ENCODE measurements around the gene MORN4. TPM values are rescaled to one million over a fixed set of nuclear protein-coding genes. Genes with fewer than 3 reads are reported as not detected.
"Not testable (repeated sequence)": the region's sequence is repeated elsewhere in the genome, so short reads cannot be mapped to it uniquely, and the experiment has no call there.

The MORN4 gene
- total and polyA plus RNA-seq, 9 of the 15 experiments (the other 6 are each of a cell fraction or from before 2014, with no cell fraction given): 8.3 to 23.9 (median 11.7) TPM

GRCh38 chr10:97642471-97643159 lies 9.3 kb upstream of the MORN4 start:
- DNase-seq (ENCODE audit: extremely low read depth in 1 of 4, low spot score in 3 of 4); CTCF ChIA-PET (ENCODE audit: low intra/inter-chr PET ratio); FAIRE-seq; H3K9me1 ChIP-seq (ENCODE audit: control insufficient read depth, insufficient read depth, low read length); BruUV-seq (replicated peaks); intact Hi-C loops (cut with micrococcal nuclease); H2AFZ ChIP-seq (ENCODE audit: low read depth, low read length); H3K27ac ChIP-seq (ENCODE audit: extremely low read depth, low read depth, low read length); H4K20me1 ChIP-seq (replicated peaks; ENCODE audit: control insufficient read depth, insufficient read depth, low read length); H3K9me3 ChIP-seq (replicated peaks; ENCODE audit: control insufficient read depth, insufficient read depth, low read depth, low read length); ATAC-seq; in situ Hi-C loops (cut with MboI); H3K4me2 ChIP-seq (ENCODE audit: insufficient read depth, low read length); H3K4me3 ChIP-seq; H3K27me3 ChIP-seq (ENCODE audit: control insufficient read depth in 2 of 2, insufficient read depth in 2 of 2, low read length in 2 of 2): not testable (repeated sequence)
- Histone ChIP-seq H3K79me2 (ENCODE audit: control insufficient read depth, insufficient read depth, low read length) (peaks cover 47% of the 10 kb centered on the region), H3K4me1 (replicated peaks in 1 of 2; ENCODE audit: control insufficient read depth in 2 of 2, insufficient read depth in 2 of 2, low read length in 2 of 2) (peaks cover 7 to 17% of the 10 kb centered on the region in 2 experiments; a peak in 4 of 5 replicates), H3K36me3 (ENCODE audit: control insufficient read depth, insufficient read depth, low read length) (peaks cover 25% of the 10 kb centered on the region), H3K9ac (ENCODE audit: insufficient read depth in 1 of 2, low read depth in 2 of 2, low read length in 2 of 2) (peak overlapping the region in 1 of 2 experiments; percentile 45; a peak in 1 of 4 replicates)
- 73% methylated on average over 7 of the region's 13 CpGs for WGBS (ENCODE audit: insufficient coverage, low coverage, missing lambda C conversion rate)
- TF ChIP-seq ZNF512 (tag; IDR thresholded peaks at IDR 0.05): peak; percentile 85
- peak; percentile 38; the same call in 1 of the 2 replicates for TF ChIP-seq ZBTB33 (CRISPR knock-in tag; IDR thresholded peaks at IDR 0.05)
- POLR2A ChIA-PET: interaction anchor here (1.5 kb wide), 1 partner anchor 22 kb away, joined by 3 read pairs; no protein-coding TSS in a partner anchor
